HL-60/S4 treated with phorbol 12-myristate 13-acetate at 8.2 ng/mL for 4 days and 3 days (cell line): ENCODE results near the gene DUS1L.

Experiments used
- in situ Hi-C: fragments of 300-500 bp; cut with MboI; formaldehyde crosslinking; loops from 2 replicates; pipeline ENCODE4 v1.15.0; 2022; ENCODE audit warnings: low sequenced_read_pairs

DUS1L gene

GRCh38 chr17:82088838-82089722 is 23.5 kb upstream of the DUS1L start:
- in situ Hi-C loops: no loop called here

- in situ Hi-C loops: no loop called here
These were observed 22.6 kb upstream of the DUS1L start for GRCh38 chr17:82087961-82088837.

- in situ Hi-C loops: no loop called here
These were observed 21.6 kb upstream of the DUS1L start for GRCh38 chr17:82086941-82087906.

GRCh38 chr17:82085931-82086764 is 20.5 kb upstream of the DUS1L start:
- in situ Hi-C loops: no loop called here

- in situ Hi-C loops: no loop called here
These were observed 19.6 kb upstream of the DUS1L start for GRCh38 chr17:82085031-82085861.

GRCh38 chr17:82084373-82085030 is 18.9 kb upstream of the DUS1L start:
- in situ Hi-C loops: no loop called here

- in situ Hi-C loops: no loop called here
These were observed 18.1 kb upstream of the DUS1L start for GRCh38 chr17:82083533-82084359.

- in situ Hi-C loops: no loop called here
These were observed 17.4 kb upstream of the DUS1L start for GRCh38 chr17:82083009-82083408.

GRCh38 chr17:82082456-82082855 is 16.9 kb upstream of the DUS1L start:
- in situ Hi-C loops: no loop called here

- in situ Hi-C loops: no loop called here
These were observed 16.4 kb upstream of the DUS1L start for GRCh38 chr17:82081966-82082365.

- in situ Hi-C loops: no loop called here
These were observed 15.9 kb upstream of the DUS1L start for GRCh38 chr17:82081546-82081945.

GRCh38 chr17:82080789-82081464 is 15.3 kb upstream of the DUS1L start:
- in situ Hi-C loops: no loop called here

GRCh38 chr17:82080048-82080788 is 14.6 kb upstream of the DUS1L start:
- in situ Hi-C loops: no loop called here

GRCh38 chr17:82079001-82079677 is 13.5 kb upstream of the DUS1L start:
- in situ Hi-C loops: no loop called here

GRCh38 chr17:82078433-82078832 is 12.8 kb upstream of the DUS1L start:
- in situ Hi-C loops: no loop called here
